ENCODE results near the gene CDC20. TPM values are rescaled to one million over a fixed set of nuclear protein-coding genes. Genes with fewer than 3 reads are reported as not detected.

The CDC20 gene
- total RNA-seq, 2 donors from 2014 or later = 0.65 to 0.97 TPM

DNA sequence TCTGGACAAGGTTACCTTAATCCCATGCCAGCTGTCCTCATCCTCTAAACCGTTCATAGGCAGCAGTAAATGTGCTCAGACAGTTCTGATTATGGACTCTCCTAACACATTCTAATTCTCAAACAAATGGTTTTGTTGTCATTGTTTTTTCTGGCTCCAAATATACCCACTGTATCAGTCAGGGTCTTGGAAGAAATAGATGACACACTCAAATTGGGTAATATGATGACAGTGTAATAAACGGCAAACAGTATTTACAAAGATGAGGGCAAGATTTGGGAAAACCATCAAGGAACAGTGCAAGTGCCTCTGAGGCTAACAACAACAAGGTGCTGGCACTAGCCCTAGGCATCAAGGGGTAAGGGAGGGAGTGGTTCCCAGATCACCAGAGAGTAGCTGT lies 4.3 kb upstream of the CDC20 start:
- no peaks in the 10 kb centered on the region for H3K9me3 ChIP-seq (ENCODE audit: control insufficient read depth, low read length, poor library complexity, severe bottlenecking)
- ATAC-seq (no peak), DNase-seq (no peak)
- peaks cover 4% of the 10 kb centered on the region for H3K36me3 Mint-ChIP-seq (ENCODE audit: low read depth)
- H3K4me3 Mint-ChIP-seq = no peak overlapping the region
- H3K27me3 Mint-ChIP-seq = no peaks in the 10 kb centered on the region
- H3K27ac Mint-ChIP-seq = no peak overlapping the region
- peaks cover 17% of the 10 kb centered on the region for H3K4me1 Mint-ChIP-seq

DNA sequence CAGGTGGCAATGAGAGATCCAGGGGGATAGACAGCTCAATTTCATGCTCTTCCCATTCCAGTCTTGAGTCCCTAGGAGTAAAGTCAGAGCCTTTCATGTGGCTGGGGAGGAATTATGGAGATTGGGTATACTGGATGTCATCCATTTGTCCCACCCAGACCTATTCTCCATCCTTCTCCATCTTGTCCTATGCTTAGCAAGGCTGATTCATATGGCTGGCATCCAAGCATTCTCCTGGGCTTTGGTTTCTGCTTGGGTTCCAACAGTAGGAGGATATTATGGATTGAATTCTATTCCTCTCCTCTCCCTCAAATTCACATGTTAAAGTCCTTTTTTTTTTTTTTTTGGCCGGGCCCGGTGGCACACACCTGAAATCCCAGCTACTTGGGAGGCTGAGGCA lies 3.8 kb upstream of the CDC20 start:
- Mint-ChIP-seq H3K36me3 (ENCODE audit: low read depth) (peaks cover 4% of the 10 kb centered on the region), H3K4me3 (no peak overlapping the region), H3K27ac (no peak overlapping the region), H3K4me1 (peaks cover 16% of the 10 kb centered on the region), H3K27me3 (no peaks in the 10 kb centered on the region)
- ATAC-seq = no peak
- DNase-seq = no peak
- no peaks in the 10 kb centered on the region for H3K9me3 ChIP-seq (ENCODE audit: control insufficient read depth, low read length, poor library complexity, severe bottlenecking)

DNA sequence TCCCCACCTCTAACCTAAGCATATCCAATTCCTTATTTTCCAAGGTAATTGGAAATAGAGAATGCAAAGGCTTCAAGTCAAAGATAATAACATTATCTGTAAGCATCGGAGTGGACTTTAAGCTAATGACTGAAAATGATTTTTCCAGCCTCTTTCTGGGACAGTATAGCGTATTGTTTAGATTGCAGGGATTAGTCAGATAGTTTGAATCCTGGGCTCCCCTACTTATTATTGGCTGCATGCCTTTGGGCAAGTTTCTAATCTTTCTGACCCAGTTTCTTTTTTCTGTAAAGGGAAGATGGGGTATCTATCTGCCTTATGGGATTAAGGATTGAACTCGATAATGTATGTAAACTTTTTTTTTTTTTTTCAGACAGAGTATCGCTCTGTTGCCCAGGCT lies 1.5 kb upstream of the CDC20 start:
- Mint-ChIP-seq H3K27me3 (no peaks in the 10 kb centered on the region), H3K27ac (no peak overlapping the region), H3K4me3 (no peak overlapping the region), H3K36me3 (ENCODE audit: low read depth) (peaks cover 3% of the 10 kb centered on the region), H3K4me1 (peaks cover 25% of the 10 kb centered on the region)
- ATAC-seq = no peak
- DNase-seq = no peak
- no peaks in the 10 kb centered on the region for H3K9me3 ChIP-seq (ENCODE audit: control insufficient read depth, low read length, poor library complexity, severe bottlenecking)

- DNase-seq (no peak), ATAC-seq (peak; percentile 32)
- Mint-ChIP-seq H3K27ac (peak overlapping the region; percentile 82), H3K4me1 (peaks cover 25% of the 10 kb centered on the region), H3K27me3 (no peaks in the 10 kb centered on the region), H3K4me3 (peak overlapping the region; percentile 93), H3K36me3 (ENCODE audit: low read depth) (peaks cover 3% of the 10 kb centered on the region)
- no peaks in the 10 kb centered on the region for H3K9me3 ChIP-seq (ENCODE audit: control insufficient read depth, low read length, poor library complexity, severe bottlenecking)
Observed at GRCh38 chr1:43358121-43358745, 548 bp upstream of the CDC20 start.

GRCh38 chr1:43359696-43360095 lies 915 bp downstream of the CDC20 start:
- Mint-ChIP-seq H3K36me3 (ENCODE audit: low read depth) (peaks cover 7% of the 10 kb centered on the region), H3K4me1 (peaks cover 27% of the 10 kb centered on the region), H3K27me3 (no peaks in the 10 kb centered on the region), H3K4me3 (peak overlapping the region; percentile 93), H3K27ac (peak overlapping the region; percentile 16)
- ATAC-seq (no peak), DNase-seq (no peak)
- H3K9me3 ChIP-seq (ENCODE audit: control insufficient read depth, low read length, poor library complexity, severe bottlenecking) = no peaks in the 10 kb centered on the region

- Mint-ChIP-seq H3K4me1 (peaks cover 33% of the 10 kb centered on the region), H3K36me3 (ENCODE audit: low read depth) (peaks cover 7% of the 10 kb centered on the region), H3K27ac (peak overlapping the region; percentile 8), H3K4me3 (no peak overlapping the region), H3K27me3 (no peaks in the 10 kb centered on the region)
- H3K9me3 ChIP-seq (ENCODE audit: control insufficient read depth, low read length, poor library complexity, severe bottlenecking) = no peaks in the 10 kb centered on the region
- no peak for ATAC-seq
- DNase-seq = no peak
Observed at GRCh38 chr1:43360616-43361015, 1.8 kb downstream of the CDC20 start.

GRCh38 chr1:43363283-43363934 lies 4.6 kb downstream of the CDC20 start:
- Mint-ChIP-seq H3K27me3 (no peaks in the 10 kb centered on the region), H3K36me3 (ENCODE audit: low read depth) (peaks cover 12% of the 10 kb centered on the region), H3K27ac (peak overlapping the region; percentile 90), H3K4me3 (no peak overlapping the region), H3K4me1 (peaks cover 43% of the 10 kb centered on the region)
- no peaks in the 10 kb centered on the region for H3K9me3 ChIP-seq (ENCODE audit: control insufficient read depth, low read length, poor library complexity, severe bottlenecking)
- DNase-seq (no peak), ATAC-seq (no peak)

- no peaks in the 10 kb centered on the region for H3K9me3 ChIP-seq (ENCODE audit: control insufficient read depth, low read length, poor library complexity, severe bottlenecking)
- H3K4me1 Mint-ChIP-seq = peaks cover 47% of the 10 kb centered on the region
- peak overlapping the region; percentile 90 for H3K27ac Mint-ChIP-seq
- H3K27me3 Mint-ChIP-seq = no peaks in the 10 kb centered on the region
- no peak for ATAC-seq
- no peak for DNase-seq
- H3K4me3 Mint-ChIP-seq = no peak overlapping the region
- H3K36me3 Mint-ChIP-seq (ENCODE audit: low read depth) = peaks cover 12% of the 10 kb centered on the region
Observed at GRCh38 chr1:43363935-43364525, 5.2 kb downstream of the CDC20 start.

DNA sequence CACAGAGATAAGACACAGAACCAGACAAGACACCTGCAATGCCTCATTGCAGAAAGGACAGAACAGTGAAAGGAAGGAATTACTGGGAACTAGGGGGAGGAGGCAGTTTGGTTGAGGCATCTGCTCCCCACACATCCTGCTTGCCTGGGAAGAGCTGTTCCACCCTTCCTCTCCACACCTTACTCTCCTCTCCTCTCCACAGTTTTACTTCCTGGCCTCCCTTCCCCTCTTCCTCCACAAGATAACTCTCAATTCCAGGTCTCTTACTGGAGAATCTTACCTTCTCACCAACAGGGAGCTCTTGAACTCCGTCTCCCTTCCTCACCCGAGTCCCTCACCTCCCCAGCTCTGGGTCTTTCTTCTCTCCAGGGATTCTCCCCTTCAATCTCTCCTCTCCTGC lies 6.9 kb downstream of the CDC20 start:
- Mint-ChIP-seq H3K4me1 (peaks cover 44% of the 10 kb centered on the region), H3K36me3 (ENCODE audit: low read depth) (peaks cover 12% of the 10 kb centered on the region), H3K27ac (peak overlapping the region; percentile 90), H3K27me3 (no peaks in the 10 kb centered on the region), H3K4me3 (peak overlapping the region; percentile 98)
- DNase-seq = no peak
- ATAC-seq = no peak
- no peaks in the 10 kb centered on the region for H3K9me3 ChIP-seq (ENCODE audit: control insufficient read depth, low read length, poor library complexity, severe bottlenecking)

DNA sequence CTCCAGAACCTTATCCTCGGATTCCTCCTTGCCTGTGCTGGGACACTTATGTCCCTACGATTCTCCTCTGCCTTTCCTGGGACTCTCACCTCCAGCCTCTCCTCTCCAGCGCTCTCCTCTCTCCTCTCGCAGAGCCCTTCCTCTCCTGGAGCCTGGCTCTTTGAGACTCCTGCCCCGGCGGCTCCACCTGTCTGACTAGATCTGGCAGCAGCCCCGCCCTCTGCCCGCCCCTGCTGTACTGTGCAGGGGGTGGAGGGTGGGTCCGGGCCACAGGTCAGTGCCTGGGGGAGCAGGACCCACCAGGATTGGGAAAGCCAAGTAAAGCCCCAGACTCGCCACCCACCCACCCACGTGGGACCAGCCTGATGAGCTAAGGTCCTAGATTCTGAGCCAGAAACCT lies 7.4 kb downstream of the CDC20 start:
- Mint-ChIP-seq H3K36me3 (ENCODE audit: low read depth) (peaks cover 12% of the 10 kb centered on the region), H3K4me1 (peaks cover 45% of the 10 kb centered on the region)
- no peak for DNase-seq

GRCh38 chr1:43366601-43367025 lies 7.8 kb downstream of the CDC20 start:
- no peaks in the 10 kb centered on the region for H3K27me3 Mint-ChIP-seq
- peaks cover 41% of the 10 kb centered on the region for H3K4me1 Mint-ChIP-seq
- peak overlapping the region; percentile 98 for H3K4me3 Mint-ChIP-seq
- peak overlapping the region; percentile 90 for H3K27ac Mint-ChIP-seq
- H3K36me3 Mint-ChIP-seq (ENCODE audit: low read depth) = peaks cover 10% of the 10 kb centered on the region
- H3K9me3 ChIP-seq (ENCODE audit: control insufficient read depth, low read length, poor library complexity, severe bottlenecking) = no peaks in the 10 kb centered on the region
- DNase-seq (no peak), ATAC-seq (no peak)

More for the DNA sequence above, 7.4 kb downstream of the CDC20 start:
- H3K9me3 ChIP-seq (ENCODE audit: control insufficient read depth, low read length, poor library complexity, severe bottlenecking) = no peaks in the 10 kb centered on the region
- Mint-ChIP-seq H3K4me3 (peak overlapping the region; percentile 98), H3K27me3 (no peaks in the 10 kb centered on the region), H3K27ac (peak overlapping the region; percentile 90)
- no peak for ATAC-seq

DNA sequence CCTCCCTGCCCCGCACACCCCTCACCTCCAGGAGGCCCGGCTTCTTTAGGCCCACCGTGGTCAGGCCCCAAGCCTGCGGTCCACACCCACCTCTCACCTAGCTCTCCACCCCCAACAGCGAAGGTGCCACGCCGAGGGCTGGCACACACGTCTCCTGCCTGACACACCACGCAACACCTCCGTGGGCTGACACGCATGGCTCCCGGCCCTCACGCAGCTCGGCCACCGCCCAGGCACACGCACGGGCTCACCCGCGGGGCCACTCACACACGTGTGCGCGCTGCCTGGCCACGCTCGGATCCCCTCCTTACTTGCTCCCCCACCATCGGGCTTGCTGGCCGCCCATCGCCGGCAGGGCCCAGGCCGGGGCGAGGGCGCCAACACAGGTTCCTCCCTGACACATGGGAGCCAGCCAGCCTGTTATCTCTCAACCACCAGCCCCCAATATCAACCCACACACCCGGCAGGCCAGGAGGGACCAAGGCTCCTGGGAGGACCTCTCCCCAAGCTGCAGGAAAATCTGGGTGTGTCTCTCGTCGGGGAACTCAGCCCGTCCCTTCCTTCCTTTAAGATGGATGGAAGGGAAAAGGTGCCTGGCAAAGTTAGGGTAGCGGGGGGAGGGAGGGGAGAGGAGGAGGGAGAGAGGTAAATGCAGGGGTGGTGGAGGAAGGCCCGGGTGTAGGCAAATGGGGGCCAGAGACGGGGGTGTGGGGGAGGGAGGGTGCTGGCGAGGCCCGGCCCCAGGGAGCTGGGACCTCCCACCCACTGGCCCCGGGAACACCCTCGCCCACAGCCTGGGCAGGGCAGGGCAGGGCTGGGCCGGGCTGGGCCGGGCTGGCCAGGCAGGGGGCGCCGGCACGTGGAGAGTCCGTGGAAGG lies 8.5 kb downstream of the CDC20 start:
- ATAC-seq (peak; percentile 48), DNase-seq (peak in 1 of 3 donors; percentile 12)
- Mint-ChIP-seq H3K4me3 (peak overlapping the region; percentile 98), H3K36me3 (ENCODE audit: low read depth) (peaks cover 10% of the 10 kb centered on the region), H3K4me1 (peaks cover 35% of the 10 kb centered on the region), H3K27me3 (no peaks in the 10 kb centered on the region), H3K27ac (peak overlapping the region; percentile 90)
- no peaks in the 10 kb centered on the region for H3K9me3 ChIP-seq (ENCODE audit: control insufficient read depth, low read length, poor library complexity, severe bottlenecking)
